DMS53 (cell line): ENCODE data around the gene ZNF214.
"Not testable (repeated sequence)": the region's sequence is repeated elsewhere in the genome, so short reads cannot be mapped to it uniquely, and the experiment has no call there.

Experiments
- DNase-seq: peaks from one replicate; lab custom pipeline; 2025; lab: John Stamatoyannopoulos, UW

Gene ZNF214

GRCh38 chr11:6988506-6988905, 31.6 kb downstream of the ZNF214 start:
- no peak for DNase-seq

- DNase-seq: no peak
Observed at GRCh38 chr11:6986487-6986886, 33.7 kb downstream of the ZNF214 start.

GRCh38 chr11:6979365-6979764, 40.8 kb downstream of the ZNF214 start:
- no peak for DNase-seq

GRCh38 chr11:6969854-6970253, 50.3 kb downstream of the ZNF214 start:
- DNase-seq: not testable (repeated sequence)

- DNase-seq: no peak
Observed at GRCh38 chr11:6968816-6969215, 51.3 kb downstream of the ZNF214 start.

GRCh38 chr11:6962673-6963072, 57.5 kb downstream of the ZNF214 start:
- DNase-seq: no peak

GRCh38 chr11:6962141-6962540, 58.0 kb downstream of the ZNF214 start:
- no peak for DNase-seq

- not testable (repeated sequence) for DNase-seq
Observed at GRCh38 chr11:6954248-6954647, 65.9 kb downstream of the ZNF214 start.
